Stimulated activated CD4-positive, alpha-beta T cell treated with anti-CD3 and anti-CD28 coated beads, Interleukin-1b, Interleukin-23, amount 100 ng/mL, for 24 hours (primary cell): ENCODE data around the gene TIMM21.
A peak's percentile ranks its signal among the peaks of the same experiment; 100 is the strongest.

Experiments
- DNase-seq, 4 experiments: peaks; one replicate each; pipeline ENCODE4 v3.0.0-alpha.2; 2020; ENCODE audit warnings: low read depth in 4 of 4, low spot score in 1 of 4

Gene TIMM21, protein sequence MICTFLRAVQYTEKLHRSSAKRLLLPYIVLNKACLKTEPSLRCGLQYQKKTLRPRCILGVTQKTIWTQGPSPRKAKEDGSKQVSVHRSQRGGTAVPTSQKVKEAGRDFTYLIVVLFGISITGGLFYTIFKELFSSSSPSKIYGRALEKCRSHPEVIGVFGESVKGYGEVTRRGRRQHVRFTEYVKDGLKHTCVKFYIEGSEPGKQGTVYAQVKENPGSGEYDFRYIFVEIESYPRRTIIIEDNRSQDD

DNA sequence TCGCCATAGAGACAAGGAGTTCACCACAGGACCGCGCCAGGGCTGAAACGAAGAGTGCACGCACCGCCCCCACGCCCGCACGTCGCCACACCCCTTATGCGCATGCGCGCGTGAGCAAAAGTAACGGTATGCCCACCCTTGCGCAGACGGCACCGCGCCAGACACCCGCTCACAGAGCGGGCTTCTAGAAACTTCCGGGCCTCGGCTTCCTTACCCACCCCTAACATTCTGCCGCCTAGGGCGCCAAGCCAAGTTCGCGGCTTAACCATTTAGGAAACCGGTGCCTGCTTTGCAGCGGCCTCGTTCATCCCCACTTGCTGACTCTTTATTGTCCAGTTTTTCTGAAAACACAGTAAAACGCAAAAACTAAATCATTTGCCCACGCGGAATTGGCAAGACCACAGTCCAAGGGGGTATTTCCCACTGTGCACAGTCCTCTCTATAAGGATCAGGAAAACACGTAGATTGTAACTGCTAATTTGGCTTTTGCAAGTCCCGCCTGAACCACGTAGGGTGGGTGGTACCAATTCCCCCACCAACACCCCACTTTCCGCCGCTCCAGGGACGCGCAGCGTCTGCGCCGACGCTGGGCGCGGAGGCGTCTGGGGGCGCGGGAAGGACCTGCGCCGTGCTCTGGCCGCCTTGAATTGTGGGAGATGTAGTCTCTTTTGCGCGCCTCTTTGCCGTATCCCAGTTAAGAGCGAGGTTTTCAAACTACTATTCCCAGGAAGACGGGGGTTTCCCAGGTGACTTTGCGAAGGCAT lies at the start of gene TIMM21, which contains the start of gene FBXO15:
TIMM21 (plus strand) TSS at position 745 of the 764 bp plus-strand sequence. CDS start 286 bp downstream, outside the sequence.
FBXO15 (minus strand) TSS at position 56 of the 764 bp plus-strand sequence; CDS start at position 7, 49 bp downstream.
- peak; percentile 87 to 93 (median 90) for DNase-seq

DNA sequence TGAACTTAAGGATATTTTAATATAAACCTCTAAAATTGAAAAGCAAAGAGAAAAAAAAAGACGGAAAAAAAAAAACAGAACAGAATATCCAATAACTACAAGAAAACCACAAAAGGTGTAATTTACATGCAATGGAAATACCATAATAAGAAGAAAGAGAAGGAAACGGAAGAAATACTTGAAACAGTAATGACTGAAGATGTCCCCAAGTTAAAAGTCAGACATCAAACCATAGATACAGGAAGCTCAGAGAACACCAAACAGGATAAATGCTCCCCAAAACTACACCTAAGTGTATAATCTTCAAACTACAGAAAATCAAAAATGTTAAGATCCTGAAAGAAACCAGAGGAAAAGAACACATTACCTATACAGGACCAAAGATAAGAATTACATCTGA lies 39.9 kb upstream of the TIMM21 start:
- DNase-seq, result no peak

DNA sequence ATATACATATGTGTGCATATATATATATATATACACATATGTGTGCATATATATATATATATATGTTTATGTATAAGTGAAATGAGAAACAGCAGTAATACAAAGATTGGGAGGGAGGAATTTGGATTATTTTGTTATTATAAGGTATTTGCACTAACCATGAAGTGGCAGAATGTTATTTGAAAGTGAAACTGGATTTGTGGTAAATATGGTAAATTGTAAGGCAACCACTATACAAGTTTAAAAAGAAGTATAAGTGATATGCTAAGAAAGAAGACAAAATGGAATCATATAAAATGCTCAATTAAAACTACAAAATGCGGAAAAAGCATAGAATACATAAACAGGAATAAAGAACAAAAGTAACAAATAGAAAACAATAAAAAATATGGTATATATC lies 38.2 kb upstream of the TIMM21 start:
- no peak for DNase-seq

DNA sequence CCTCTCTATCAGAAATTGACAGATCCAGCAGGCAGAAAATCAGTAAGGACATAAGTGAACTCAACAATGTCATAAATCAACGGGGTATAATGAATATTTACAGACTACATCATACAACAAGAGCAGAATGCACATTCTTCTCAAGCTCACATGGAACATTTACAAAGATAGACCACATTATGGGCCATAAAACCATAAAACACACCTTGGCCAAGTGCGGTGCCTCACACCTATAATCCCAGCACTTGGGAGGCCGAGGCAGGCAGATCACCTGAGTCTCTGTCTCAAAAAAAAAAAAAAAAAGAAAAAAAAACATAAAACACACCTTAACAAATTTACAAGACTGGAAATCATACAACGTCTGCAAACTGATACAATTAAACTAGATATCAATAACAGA lies 37.3 kb upstream of the TIMM21 start:
- DNase-seq, result no peak

DNA sequence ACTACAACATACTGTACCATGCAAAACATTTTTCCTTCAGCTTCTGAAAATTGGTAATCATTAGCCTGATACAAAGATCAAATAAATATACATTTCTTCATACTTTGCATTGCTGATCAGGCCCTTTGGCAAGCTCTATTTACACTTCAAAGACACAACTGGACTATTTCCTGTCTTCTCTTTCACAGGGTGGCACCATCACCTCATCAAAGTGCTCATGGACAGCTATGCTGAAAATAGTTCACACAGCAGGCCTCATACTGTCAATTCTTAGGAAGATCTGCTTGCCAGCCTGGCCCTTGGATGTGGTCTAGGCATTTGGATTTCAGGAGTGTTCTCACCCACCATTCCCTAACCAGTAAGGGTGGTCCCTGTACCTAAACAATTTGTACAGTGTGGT lies 34.6 kb upstream of the TIMM21 start:
- no peak for DNase-seq

DNA sequence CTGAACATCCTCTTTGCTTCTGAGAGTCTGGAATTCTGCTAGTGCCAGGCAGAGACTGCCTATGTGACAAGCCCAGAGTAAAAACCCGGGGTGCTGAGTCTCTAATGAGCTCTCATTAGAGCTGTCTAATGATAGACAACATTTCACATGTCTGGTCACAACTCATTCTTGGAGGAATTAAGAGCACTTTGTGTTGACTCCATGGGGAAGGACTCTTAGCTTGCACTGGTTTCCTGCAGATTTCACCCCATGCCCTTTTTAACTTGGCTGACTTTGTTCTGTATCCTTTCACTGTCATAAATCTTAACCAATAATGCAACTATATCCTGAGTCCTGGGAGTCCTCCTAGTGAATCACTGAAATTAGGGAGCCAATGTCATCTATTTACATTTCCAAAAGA lies 34.2 kb upstream of the TIMM21 start:
- no peak for DNase-seq

DNA sequence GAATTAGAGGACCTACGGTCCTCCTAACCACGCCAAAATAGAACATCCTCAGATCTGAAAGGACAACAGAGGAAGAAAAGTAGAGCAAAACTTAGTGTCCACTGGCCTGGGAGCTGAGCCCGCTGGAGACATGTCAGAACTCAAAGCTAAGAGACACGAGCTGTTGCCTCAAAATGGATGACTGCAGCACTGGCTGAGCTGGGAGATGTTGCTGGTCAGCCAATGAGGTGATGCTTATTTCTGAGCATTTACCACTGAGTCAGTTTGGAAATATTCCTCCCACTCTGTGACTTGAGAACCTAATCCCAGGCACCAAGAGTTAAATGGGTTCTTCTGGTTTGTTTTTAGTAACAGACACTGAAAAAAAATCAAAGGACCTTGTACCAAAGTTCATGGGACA lies 33.3 kb upstream of the TIMM21 start:
- DNase-seq, result no peak

DNA sequence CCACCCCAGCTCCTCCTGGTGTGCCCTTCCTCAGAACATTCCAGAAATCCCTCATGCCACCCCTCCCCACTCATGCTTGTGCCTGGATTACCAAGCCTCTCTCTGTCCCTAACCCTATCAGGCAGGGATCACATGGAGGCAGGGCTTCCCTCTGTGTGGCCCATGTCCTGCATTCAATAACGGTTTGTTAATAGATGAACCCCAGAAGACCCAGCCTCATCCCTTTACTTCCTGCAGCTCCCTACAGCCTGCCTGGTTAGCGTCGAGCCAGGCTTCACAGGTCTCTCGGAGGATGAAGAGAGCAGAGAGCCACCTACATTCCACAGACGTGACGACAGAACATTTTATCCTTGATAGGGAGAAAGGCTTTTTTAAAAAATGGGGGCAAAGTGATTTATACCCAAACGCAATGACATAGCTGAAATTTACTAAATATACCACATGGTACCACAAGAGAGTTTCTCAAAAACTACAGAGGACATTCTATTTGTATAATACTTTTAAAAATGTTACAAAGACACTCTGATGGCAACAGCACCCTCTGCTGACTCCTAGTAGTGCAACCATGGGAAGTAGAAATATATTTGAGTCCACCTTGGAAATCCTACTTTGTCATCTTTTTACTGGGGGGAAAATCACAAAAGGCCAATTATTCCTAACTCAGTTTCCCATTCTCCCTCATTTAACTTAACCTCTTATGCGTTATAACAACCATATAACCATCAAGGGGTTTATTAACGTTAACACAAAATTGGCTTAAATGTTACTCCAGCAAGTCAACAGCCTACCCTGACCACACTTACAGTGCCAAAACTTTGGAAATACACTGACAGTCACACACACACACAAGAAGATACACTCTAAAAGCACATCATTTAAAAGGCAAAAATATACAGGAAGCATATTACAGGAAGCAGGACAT lies 31.4 kb upstream of the TIMM21 start:
- no peak for DNase-seq

DNA sequence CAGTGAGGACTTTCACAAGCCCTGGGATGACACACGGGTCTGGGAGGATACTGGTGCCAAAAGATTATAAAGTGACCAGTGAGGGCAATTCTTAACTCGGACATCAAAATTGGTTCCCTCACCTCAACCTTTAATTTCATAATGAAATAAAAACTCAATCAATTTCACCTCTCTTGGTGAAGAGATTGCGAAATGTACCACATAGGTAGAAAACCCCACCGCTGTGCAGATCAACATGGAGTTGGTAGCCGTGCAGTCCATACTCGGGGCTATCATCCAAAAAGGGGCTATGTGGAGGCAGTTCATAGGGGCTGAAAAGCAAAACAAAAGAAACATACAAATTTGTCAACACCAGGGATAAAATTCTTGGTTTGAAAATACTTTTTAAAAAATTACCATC lies 25.1 kb upstream of the TIMM21 start:
- no peak for DNase-seq

DNA sequence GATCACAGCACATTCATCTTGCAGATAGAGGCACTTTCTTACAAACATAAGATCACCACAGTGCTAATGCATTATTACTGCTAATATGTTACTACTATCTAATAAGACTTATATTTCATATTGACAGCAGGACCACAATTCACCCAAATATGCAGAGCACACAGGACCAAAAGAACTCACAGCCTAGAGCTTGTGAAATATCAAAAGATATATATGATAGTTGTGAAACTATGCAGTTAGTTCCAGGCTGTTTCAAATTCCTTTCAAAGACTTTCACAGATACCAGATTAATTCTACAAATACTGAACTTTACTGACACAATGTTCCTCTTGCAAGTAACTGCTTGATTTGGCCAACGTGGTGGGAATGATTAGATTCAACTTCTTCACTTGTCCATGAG lies 23.7 kb upstream of the TIMM21 start:
- no peak for DNase-seq

DNA sequence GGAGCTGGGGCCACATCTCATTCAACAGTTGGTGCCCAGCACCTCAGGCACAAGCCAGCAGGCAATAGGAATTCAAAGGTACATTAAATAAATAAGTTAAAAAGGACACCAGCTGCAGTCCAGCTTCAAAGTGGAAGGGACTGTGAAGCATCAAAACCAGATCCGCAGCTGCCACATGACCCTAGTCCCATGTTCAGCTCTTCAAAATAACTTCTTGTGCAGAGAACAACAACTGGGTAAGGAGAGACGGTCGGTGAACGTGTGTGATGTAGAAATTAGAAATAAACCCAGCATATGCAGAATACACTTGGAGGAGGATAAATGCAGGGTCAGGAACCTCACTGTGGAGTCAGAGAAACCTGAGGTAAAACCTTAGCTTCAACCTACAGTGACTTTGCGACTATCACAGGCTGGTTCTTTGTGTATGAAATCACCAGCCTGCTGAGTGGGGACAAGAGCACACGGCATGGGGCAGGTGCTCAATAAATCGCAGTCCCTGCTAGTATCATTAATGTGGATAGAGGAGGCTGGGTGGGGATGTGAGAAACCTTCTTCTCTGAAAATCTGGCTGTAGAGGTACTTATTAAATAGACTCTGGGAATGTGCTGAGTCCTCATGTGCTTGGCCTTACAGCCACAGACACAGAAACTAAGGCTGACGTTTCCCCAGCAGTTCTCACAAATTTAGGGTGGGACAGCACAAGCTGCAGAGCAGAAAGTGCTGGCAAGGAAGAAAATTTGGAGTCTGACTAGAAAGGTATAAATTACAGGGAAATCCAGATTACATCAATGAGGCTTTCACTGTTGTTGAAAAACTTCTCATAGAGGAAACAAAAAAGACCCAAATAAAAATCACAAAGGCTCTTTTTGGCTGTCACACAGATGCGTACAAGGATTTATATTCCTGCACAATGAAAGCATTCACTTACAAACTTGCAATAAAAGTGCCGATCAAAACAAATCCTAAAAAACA lies 21.4 kb upstream of the TIMM21 start:
- no peak for DNase-seq

DNA sequence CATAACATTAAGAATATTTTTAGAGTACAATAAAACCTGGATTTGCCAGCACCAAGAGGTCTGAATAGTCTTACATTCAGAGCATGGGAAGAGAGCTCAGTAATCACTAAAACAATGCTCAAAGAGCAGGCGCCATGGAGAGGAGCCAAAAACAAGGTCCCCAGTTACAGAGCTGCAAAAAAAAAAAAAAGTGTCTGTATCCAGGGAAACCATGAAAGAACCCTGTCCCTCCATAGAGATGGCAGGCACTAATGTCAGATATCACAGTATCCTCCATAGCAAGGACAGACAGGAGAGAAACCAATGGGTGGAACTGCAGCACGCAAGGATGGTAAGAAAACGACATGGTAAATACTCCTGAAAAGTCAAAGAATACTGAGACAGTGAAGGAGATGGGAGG lies 20.2 kb upstream of the TIMM21 start:
- no peak for DNase-seq

DNA sequence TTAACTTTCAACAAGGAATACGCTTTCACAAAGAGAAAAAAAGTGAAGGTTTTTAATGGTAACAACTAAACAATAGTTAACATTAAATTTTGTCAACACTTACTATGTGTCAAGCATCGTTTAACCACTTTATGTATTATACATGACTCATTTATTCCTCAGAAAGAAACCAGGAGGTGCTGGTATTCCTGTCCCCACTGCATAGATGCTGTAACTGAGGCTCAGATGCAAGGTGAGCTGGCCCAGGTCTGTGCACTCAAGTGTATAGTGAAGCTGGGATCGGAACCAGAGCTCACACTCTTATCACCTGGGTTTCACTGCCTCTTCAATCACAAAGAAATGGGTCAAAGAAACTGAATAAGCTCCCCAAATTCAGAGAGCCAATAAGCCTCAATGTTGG lies 17.2 kb upstream of the TIMM21 start:
- DNase-seq, result no peak

DNA sequence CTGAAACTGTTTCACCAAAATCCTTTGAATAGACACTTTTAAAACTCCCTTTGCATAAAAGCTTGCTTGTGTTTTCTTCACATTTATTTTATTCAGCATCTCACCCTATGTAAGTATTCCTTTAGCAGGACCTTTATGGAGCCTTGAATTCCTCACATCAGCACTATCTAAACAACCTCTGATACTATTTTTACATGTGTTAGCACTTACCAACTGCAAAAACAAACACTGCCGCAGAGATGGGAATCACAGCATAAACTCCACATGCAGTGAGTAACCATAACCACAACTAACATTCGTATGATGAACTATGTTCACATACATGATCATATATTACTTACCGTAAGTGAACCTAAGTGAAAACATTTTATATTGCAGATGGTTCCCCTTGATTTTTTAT lies 16.1 kb upstream of the TIMM21 start:
- no peak for DNase-seq

DNA sequence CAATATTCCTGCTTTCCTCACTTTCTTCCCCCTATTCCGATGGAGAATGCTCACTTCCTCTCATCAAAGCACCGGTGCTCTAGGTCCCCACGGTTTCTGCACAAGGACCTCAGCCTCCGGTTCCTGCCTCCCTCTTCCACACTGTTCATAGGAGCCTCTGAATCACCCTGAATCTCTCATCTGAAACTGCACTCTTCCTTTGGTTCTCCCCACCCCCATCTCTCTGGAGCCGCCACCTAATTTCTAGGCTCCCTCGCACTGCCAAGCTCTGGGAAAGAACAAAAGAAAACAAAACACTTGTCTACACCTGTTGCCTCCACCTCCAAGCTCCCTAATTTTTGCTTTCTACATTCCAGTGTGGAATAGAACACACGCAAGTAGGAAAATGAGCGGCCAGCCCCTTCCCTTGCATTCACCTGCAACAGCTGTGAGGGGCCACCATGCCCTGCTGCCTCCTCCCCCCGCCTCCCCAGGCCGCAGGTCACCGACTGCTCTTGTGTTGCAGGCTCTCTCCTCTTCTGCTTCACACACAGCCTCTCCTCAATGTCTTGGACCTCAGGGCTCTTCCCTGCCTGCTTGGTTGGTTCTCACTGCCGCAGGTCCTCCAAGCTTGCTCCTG lies 10.3 kb upstream of the TIMM21 start:
- DNase-seq, result no peak

DNA sequence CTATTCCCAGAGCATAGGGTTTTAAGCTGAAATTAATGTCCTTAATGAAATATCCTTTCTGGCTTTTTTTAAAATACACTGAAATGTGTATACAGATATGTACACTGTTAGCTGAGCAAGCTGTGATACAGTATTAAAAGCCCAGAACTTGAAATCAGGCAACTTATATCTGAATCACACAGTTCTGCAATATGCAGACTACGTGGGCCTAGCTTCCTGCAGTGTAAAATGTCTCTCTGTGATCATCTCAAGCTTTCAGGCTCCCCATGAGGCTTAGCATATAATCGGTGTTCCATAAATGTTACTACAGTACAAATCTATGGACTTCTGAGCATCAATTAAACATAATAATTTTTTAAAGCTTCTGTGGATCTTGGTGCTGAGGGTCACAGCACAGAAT lies 8.9 kb upstream of the TIMM21 start:
- no peak for DNase-seq

DNA sequence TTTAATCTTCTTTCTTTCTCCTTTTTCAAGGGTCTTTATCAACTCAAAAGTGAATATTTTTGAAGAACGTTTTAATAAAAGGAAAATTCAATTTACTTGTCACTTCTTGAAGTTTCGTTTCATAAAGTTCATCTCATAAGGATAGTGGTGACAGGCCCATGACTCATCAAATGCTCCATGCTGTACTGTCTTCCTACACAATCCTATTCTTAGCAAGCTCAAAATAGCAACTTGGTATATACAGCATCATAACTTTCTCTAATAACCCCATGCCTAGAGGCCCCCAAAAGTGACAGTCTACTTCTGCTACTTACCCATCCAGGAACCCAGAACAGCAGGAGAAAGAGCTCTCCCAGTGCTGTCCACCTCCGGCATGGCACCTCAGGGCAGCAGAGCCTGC lies 8.4 kb upstream of the TIMM21 start:
- DNase-seq, result peak in 2 of 4 experiments; percentile 25 to 31

DNA sequence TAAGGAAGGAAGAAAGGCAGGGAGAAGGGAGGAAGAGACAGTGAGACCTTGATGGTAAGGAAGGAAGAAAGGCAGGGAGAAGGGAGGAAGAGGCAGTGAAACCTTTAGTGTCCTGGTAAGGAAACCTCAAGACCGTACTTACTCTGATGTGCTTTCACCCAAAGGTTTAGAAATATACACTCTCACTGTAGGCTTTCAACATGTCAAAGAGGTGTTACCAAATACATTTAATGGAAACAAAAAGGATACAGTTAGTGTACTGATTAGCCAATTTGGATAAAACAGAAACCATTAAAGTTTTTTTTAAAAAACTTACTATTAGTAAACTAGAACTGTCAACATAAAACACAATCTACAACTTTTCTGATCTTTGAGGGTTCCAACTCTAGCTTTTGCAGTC lies 7.7 kb upstream of the TIMM21 start:
- DNase-seq, result no peak

DNA sequence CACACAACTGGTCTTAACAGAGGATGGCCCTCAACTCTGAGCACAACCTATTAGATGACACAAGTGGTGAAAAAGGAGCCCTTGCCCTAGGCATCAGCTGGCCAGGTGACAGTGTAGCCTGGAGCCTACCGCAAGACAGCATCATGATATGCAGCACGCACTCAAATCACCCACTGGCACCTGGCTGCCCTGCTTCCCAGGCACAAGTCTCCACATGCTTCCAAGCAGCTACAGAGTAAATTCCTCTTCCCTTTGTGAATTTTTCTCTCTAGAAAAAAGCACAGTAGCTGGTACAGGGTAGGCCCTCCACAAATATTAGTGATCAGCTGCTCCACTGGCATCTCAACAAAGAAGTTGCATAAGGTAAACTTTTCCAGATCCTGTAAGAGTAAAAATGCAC lies 6.7 kb upstream of the TIMM21 start:
- no peak for DNase-seq

DNA sequence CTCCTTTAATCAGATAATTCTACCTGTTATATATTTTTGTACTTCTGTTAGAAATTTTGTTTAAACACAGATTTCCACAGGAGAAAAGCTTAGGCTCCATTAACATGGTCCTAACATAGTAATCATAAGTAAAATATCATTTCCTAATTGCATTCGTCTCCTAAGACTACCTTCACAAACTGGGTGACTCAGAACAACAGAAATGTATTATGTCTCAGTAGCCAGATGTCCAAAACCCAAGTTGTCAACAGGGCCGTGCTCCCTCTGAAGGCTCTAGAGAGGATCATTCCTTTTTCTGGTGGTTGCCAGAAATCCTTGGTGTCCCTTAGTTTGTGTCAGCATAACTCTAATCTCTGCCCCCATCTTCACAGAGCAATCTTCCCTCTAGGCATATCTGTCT lies 6.1 kb upstream of the TIMM21 start:
- no peak for DNase-seq
